ENCODE measurements around the gene FGD3.
"Not testable (repeated sequence)": the region's sequence is repeated elsewhere in the genome, so short reads cannot be mapped to it uniquely, and the experiment has no call there.

Gene FGD3, protein sequence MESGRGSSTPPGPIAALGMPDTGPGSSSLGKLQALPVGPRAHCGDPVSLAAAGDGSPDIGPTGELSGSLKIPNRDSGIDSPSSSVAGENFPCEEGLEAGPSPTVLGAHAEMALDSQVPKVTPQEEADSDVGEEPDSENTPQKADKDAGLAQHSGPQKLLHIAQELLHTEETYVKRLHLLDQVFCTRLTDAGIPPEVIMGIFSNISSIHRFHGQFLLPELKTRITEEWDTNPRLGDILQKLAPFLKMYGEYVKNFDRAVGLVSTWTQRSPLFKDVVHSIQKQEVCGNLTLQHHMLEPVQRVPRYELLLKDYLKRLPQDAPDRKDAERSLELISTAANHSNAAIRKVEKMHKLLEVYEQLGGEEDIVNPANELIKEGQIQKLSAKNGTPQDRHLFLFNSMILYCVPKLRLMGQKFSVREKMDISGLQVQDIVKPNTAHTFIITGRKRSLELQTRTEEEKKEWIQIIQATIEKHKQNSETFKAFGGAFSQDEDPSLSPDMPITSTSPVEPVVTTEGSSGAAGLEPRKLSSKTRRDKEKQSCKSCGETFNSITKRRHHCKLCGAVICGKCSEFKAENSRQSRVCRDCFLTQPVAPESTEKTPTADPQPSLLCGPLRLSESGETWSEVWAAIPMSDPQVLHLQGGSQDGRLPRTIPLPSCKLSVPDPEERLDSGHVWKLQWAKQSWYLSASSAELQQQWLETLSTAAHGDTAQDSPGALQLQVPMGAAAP

DNA sequence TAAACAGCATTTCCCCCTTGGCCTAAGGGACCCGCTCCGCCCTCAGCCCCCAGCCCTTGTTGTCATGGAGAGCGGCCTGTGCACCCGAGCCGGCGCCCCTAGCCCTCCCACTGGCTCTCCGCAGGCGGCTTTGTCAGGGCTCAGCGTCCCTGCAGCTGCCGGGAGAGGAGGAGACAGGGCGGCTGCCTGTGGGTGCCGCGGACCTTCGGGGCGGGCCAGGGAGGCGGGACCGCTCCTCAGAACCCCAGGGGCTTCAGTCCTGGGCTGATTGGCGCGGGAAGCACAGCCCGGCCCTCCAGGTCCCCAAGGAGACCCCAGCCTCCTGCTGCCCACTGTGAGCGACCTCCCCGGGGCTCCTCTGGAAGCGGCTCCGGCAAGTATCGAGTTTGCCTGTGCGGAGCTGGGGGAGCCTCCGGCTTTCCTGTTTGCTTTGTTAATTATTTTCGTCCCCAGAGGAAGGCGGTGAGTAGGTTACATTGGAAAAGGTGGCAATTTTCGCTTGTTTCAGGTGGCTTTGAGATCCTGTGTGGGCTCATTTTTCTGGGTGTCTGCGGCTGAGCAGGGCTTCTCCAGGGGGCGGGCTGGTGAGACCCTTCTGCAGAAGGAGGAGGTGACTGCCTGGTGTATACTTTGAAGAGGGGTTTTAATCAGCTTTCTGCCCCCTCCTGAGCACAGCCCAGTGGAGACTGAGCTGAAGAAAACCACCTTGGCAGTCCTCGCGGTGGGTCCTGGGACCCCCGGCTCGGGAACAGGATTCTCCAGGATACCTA is at the start of gene FGD3:
FGD3 (plus strand) TSS at position 256 of the 770 bp plus-strand sequence. CDS start 28,734 bp downstream, outside the sequence.
- DNase-seq, result no peak

DNA sequence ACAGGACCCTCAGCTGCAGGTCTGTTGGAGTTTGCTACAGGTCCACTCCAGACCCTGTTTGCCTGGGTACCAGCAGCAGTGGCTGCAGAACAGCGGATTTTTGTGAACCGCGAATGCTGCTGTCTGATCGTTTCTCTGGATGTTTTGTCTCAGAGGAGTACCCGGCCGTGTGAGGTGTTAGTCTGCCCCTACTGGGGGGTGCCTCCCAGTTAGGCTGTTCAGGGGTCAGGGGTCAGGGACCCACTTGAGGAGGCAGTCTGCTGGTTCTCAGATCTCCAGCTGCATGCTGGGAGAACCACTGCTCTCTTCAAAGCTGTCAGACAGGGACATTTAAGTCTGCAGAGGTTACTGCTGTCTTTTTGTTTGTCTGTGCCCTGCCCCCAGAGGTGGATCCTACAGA is 42.2 kb upstream of the FGD3 start:
- DNase-seq, result not testable (repeated sequence)

DNA sequence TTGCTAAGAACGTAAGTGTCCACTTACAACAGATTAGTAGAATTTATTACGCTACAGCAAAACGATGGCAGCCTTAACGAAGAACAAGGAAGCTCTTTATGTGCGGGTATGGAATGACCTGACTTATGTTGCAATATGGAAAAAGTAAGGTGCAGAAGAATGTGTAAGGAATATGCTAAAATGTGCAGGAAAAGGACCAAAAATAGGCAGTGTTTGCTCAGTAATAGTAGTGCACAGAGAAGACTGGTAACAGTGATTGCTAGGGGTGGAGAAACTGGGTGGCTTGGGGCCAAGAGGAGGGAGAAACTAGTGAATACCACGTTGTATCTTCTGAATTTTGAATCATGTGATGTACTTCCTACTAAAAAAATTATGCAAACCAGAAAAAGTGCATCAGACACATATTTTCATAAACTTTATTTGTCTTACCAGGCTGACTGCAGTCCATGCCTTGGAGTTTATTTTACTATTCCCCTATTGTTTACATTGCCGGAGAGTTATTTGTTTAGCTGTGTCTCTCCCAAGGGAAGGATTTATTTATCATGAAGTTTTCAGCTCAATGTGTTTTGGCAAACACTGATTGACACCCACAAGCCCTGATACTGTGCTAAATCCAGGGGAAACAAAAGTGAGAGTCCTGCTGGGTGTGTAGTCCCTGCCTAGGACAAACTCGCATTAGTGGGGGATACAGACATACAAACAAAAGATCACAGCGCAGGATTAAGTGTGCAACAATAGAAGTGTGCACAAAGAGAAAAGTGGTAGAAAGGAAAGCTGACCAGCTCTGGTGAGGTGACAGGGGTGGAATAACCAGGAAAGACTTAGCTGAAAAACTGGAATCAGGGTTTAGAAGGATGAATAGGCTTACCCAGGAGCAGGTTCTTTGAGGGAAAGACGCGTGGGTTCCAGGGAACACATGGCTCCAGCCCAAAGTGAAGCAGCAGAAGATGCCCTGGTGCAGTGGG is 35.5 kb upstream of the FGD3 start:
- no peak for DNase-seq

DNA sequence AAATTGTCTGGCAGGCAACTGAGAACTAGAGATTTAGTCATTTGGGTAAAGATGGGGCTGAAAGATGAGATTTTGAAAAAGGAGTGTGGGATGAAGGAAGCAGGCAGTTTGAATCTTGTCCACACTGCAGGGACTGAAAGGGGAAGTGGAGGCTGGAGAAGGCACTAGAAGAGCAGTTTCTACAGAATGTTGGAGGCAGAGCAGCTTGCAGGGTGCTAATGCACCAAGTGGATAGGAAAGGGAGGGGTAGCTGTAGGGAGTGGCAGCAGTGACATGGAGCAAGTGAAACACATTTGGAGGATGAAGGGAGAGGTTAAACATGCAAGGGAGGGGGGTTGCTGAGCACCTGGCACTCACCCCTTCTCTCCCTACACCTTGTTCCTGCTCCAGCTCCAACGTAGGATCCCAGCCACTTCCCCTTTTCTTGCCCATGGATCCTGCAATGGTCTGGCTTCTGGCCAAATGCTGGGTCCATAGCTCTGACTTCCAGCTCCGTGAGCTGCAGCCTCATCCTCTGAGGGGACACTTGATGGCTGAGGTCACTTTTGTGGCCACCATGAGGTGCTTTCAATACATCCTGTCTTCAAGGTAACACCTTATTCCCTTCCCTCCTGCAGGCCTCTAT is 30.0 kb upstream of the FGD3 start:
- no peak for DNase-seq

DNA sequence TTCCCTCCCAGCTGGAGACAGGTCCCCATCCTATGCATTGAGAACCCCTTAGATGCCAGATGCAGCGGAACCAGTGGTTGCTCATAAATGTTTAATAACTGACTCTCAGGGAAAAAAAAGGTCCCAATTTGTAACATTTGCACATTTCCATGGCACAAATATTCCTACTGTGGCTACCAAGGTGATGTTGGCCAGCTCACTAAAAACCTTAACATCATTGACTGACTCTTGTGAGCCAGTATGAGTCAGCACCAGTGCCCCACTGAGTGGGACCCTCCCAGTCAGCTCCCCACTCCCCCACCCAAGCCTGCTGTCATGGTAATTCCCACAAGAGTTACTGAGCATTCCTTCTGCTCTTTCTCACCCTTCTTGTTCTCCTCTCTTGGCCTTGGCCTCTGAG is 26.9 kb upstream of the FGD3 start:
- DNase-seq, result no peak

DNA sequence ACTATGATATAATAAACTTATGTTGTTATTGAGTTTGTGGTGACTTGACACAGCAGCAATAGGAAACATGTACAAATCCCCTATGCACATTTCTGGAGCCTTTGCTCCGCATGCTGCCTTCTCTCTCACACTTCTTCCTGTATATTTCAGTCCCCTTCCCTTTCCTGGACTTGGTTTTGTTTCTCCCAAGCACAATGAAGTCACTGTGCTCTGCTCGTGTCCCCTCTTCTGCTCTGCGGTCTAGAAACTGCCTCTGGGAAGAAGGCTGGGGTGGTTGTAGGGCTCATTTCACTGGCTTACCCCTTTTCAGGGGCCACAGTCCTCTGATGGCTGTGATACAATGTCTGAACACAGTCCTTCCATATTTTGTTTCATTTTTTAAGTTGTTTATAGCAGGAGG is 15.7 kb upstream of the FGD3 start:
- DNase-seq, result no peak

DNA sequence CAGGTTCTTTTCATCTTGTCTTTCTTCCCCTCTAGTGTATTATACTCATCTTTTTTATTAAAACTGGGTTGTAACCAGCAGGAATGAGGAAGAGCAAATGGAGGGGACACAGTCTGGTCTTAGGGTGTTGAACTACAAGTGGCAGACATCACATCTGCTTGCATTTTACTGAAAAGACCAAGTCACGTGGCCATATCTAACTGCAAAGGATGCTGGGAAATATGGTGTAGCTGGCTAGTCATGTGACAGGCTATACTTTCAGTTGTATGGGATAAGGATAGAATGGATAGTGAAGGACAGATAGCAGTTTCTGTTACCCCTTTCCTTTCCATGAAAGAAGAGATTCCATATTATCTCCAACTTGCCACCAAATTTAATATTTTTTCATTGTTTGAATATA is 13.0 kb upstream of the FGD3 start:
- no peak for DNase-seq

DNA sequence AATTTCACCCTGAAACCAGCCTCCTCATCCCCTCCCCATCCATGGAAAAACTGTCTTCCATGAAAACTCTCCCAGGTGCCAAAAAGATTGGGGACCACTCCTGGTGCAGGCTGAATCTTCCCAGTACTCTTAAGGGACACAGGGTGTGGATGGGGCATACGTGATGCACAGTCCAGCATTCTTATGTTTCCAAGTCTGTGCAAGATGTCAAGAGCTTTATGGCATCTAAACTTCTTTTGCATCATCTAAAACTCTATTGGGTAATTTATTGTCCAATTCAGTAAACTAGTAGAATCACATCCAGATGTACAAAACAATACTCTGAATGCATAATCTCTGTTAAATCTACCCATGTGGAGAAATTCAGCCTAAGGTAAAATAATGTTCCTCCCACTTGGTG is 9.3 kb upstream of the FGD3 start:
- DNase-seq, result no peak

DNA sequence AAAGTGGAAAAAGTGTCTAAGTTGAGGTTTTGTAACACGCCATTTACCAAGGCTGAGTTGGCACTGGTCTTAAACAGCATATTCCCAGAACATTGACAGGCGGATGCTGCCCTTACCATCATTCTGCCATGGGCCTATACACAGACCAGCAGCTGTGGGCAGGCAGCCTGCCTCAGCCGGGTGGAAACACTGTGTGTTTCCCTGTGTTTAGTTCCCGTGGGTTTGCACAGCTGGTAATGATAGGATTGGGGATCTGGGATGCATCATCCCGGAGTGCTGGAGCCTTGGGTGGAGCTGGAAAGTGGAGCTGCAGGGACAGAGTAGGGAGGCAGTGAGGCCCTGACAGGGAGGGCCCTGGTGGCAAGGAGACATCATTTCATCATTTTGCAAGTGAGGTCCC is 5.5 kb upstream of the FGD3 start:
- no peak for DNase-seq

DNA sequence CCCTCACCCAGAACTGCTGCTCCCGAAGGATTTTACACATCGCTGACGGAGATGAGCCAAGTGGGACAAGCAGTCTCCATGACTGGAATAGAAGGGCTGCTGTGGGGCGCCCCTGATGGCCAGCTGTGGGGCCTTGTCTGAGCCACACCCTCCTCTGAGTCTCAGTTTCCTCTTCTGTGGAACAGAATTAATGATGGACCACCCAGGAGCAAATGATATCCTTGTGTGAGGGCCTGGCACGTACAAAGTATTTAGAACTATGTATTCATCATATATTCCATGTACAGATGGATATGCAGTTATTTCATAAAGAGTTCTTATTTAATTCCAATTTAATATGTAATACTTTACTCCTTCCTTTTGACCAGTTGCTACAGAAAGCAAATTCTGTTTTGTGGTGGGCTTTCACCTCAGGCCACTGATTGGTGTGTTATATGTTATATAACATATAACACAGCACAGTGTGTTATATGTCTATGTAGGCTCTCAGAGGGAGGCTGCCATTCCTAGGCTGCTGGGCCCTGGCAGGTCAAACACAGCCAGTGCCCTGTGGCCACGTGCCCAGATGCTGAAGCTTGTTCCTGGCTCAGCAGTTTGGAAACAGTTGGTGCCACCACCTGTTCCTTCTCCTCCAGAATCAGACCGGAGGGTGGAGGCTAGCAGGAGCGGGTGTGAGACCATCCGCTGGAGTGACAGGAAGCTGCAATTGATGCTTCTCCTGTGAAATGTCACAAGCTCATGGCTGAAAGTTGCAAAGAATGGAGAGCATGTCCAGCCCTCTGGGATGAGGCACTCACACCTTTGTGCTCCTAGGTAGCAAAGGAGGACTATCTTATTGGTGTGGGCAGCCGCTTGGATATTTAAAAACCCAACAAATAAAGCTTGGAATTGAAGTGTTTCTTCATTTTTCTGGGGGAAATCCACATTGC is 4.4 kb upstream of the FGD3 start:
- DNase-seq, result no peak

DNA sequence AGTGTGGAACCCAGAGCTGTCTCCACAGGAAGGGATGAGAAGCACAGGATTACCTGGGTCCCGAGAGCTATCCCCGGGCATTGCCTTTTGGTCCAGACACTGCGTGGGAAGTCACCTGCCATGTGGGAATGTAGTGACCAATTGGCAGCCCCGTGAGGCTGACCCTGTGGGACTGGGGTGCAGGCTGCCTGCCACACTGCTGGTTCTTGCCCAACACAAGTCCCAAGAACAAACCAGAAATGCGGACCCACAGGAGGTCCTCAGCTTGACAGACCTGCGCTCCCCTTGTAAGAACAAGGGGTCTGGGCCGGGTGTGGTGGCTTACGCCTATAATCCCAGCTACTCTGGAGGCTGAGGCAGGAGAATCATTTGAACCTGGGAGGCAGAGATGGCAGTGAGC is 2.4 kb upstream of the FGD3 start:
- DNase-seq, result no peak

DNA sequence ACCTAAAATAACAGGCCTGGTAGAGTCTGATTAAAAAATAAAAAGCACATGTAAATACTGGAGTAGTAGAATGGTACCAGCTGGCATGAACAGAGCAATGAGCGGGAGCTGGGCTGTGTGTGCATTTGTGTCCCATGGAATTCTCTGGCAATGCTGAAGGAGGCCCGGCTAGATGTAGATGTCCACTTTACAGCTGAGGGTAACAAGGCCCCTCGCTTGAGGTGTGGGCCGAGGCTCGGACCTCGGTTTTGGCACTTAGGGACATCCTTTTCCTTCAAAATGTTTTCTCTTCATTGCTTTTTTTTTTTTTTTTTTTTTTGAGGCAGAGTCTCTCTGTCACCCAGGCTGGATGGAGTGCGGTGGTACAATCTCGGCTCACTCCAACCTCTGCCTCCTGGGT is 1.5 kb upstream of the FGD3 start:
- no peak for DNase-seq

DNA sequence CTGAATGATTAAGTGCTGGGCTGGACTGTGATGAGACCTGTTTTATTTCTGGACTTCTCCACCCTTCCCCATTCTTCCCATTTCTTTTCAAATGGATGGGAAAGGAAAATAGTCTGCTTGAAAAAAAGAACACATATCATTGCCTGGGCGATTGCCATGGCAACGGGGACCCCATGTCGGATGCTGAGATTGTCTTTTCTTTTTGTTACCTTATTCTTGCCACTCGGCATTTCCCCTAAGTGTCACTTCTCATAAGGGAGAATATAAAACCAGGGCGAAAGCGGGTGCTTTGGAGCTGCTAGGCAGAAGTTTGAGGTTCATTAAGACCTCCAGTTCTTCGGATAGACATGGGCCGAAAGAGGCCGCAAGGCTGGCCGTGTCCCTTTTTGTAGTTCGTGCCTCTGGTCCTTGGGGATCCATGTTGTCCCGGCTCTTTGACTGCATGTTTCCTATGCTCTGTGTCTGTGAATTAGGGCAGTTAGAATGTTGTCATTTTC is 763 bp downstream of the FGD3 start:
- no peak for DNase-seq

DNA sequence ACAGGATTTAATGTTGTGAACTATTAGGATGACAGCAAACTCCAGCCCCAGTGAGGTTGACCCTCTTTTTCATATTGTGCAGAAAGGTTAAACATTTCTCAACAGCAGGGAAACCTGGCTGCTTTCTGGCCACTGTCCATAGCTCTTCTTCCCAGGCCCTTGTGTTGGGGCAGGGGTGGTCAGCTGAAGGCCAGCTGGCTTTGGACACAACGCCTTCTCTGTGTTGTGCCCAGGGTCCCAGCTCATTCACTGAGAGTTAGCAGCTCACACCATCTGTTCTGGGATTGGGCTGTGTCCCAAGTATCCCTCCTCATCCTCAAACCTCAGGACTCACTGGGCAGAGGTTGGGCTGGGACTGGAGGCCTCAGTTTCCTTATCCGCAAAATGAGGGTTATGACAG is 1.3 kb downstream of the FGD3 start:
- DNase-seq, result no peak

DNA sequence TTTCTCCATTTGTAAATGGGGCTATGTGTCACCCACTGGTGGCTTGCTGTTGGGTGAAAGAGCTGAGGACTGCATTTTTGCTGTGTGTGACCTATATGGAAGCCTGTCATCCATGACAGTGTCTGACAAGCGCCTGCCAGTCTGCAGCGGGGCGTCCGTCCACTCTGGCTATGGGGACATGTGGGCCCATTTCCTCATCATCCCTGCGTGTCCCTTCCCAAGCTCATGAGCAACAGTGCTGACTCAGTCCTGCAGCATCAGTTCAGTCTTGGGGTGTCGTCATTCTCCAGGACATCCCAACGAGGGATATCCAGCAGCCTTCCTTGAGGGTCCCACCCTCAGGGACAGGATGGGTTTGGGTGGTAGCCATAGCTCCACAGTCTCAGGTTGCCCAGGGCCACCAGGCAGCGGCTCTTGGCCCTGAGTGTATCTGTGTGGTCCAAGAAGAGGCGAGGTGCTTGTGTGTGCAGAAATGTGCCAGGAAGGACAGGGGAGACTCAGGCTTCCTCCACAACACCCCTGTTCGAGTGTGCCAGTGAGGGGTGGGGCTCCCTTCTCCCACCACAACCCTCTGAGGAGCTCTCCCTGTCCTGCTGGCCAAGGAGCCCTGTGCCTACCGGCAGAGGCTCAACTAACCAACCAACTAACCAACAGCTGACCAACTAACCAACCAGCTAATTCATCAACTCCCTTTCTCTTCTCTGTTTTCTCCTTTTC is 2.1 kb downstream of the FGD3 start:
- no peak for DNase-seq

DNA sequence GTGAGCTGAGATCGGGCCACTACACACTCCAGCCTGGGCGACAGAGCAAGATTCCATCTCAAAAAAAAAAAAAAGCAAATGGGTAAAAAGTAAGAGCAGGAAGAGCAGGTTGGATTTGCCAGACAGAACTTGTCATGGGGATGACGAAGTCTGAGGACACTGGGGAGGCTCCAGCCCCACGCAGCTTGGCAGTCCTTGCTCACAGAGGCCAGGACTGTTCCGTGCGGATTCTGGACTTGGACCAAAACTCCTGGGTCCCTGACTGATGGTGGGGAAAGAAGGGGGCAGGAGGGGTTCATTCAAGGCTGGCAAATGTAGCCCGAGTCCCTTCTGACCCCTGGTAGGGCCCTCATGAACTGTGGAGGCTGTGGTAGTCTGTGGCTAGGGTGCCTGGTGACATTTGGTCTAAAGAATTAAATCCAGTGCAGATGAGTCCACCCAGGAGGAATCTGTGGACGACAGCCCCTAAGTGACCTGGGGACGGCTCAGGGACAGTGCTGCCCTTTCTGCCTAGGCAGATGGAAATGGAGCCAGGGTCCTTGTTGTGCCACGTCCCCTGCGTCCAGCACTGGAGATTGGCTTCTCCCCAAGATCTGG is 3.1 kb downstream of the FGD3 start:
- DNase-seq, result no peak

DNA sequence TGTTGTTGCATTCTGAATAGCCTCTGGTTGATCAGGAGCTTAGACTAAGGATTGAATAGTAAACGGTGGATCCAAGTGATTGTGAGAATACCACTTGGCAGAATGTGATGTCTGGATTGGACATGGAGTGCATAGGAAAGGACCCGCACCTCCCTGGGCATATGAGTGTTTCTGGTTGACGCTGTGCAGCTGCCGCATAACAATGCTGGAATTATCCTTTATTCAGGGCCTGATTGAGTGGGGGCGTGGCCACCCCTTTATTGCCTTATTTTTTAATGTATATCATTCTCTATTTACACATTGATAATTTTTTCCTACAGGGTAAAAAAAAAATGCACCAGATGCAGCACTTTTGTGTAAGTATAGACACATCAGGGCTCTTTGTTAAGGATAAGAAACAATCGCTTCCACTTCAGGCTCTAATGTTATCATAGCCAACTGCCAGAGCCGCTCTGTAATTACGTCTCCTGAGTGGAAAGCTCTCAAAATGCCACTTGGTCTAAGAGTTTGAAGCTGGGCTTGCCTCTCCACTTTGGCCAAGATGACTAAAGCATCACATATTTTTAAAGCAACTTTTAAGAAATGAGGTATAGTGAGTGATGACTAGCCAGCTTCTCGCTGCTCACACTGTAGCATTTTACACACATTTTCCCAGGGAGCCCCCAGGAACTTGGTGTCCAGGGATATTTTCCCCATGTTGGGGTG is 5.7 kb downstream of the FGD3 start:
- peak; percentile 80 for DNase-seq

DNA sequence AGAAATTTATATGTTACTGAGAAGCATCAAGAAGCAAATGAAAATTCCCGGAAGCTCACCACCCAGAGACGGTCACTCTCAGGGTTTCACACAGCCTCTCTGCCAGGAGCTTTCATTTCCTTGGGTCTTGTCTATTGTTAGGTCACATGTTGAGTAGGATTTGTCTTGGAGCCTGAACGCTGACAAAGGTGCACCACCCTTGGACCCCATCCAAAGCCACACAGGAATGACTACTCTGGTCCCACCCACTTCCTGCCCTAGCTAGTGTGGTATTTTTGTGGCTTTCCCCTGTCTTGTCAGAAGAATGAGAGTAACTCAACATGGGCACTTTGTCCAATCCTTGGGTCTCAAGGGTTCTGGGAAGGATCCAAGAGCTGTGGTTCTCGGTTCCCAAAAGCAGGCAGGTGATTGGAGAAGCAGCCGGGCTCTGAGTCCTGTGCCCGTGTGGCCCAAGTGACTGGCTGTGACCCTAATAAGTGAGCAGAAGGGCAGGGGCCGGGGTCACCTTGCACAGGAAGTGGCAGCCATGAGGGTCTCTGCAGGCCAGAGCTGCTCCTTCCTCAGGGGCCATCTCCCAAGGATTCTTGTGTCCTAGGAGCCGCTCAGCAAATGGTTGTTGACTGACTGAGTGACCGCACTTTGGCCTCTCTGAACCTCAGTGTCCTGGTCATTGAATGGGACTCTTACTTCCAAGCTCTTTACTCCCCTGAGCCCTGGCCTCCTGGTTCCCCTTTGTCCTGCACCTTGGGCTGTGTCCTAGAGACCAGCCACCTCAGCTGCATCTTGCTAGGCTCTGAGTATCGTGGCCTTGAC is 6.9 kb downstream of the FGD3 start:
- no peak for DNase-seq

All from NCI-H187 treated with DMSO at 0.1 percent for 48 hours (cell line).